GM12801 (cell line): Measurements from ENCODE around the gene PSD4.

Experiments used
- CTCF ChIP-seq: IDR thresholded peaks from one replicate; pipeline ENCODE4 v1.5.1; 2011; ENCODE audit warnings: control low read depth; ENCODE audit not compliant: insufficient read length; ENCODE audit errors: extremely low read depth

The PSD4 gene

DNA sequence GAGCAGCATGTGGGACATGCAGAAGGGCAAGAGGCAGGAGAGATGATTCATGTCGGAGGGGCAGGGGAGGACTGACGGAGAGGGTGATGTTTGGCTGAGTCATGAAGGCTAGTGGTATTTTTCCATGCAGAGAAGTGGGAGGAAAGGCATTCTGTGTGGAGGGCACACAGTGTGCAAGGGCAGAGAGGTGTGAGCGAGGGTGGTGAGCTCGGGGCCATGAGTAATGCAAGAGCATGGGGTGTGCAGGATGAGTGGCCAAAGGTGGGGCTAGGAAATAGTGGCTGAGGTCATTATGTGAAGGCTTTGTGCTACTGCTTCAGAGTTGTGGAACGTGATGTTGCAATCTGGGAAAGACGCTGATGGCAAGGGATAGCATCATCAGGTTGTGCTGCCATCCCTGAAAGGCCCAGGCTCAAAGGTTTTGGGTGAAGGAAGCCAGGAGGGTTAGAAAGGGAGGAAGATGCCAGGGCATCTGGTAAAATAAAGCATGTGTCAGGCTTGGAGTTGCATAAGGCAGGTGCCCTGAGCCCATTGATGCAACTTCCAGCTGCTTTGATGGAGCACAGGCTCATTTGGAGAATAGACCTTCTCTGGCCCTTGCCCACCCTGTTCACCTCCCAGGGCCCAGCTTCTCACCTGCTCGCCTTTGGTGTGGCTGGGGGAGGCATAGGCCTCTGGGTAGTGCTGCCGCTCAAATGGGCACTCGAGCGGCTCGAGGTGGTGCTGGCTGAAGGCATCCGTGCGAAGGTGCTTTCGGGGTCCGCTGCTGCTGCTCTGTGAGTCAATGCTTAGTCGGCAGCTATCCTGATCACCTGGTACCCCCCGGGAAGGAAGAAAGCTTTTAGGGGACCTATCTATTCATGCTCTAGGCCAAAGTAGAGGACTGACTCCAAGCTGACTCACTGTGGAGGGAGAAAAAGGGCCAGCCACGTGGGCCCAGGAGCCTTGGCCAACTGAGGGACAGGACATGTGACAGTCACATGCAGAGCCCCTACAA is 67.4 kb downstream of the PSD4 start:
- no peak for TF ChIP-seq CTCF

GRCh38 chr2:113242327-113242726 is 68.6 kb downstream of the PSD4 start:
- no peak for TF ChIP-seq CTCF

- no peak for TF ChIP-seq CTCF
Measured at GRCh38 chr2:113245276-113245711, 71.5 kb downstream of the PSD4 start.

DNA sequence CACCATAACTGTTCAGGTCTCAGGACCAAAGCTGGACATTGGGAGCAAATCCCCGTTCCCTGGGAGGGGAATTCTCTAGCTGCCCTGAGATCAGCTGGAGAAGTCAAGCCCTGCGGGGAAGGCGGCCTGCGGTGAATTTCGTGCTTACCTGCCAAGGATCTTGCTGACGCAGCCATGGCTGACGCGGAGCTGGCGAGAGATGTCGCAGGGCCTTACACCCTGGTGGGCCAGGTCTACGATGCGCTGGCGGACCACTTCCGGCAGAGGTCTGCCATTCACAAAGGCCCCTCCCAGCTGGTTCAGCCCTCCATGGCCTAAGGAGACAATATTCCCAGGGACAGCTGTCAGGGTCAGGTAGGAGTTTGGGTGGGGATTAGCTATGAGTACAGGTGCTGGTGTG is 72.8 kb downstream of the PSD4 start:
- TF ChIP-seq CTCF, result no peak

DNA sequence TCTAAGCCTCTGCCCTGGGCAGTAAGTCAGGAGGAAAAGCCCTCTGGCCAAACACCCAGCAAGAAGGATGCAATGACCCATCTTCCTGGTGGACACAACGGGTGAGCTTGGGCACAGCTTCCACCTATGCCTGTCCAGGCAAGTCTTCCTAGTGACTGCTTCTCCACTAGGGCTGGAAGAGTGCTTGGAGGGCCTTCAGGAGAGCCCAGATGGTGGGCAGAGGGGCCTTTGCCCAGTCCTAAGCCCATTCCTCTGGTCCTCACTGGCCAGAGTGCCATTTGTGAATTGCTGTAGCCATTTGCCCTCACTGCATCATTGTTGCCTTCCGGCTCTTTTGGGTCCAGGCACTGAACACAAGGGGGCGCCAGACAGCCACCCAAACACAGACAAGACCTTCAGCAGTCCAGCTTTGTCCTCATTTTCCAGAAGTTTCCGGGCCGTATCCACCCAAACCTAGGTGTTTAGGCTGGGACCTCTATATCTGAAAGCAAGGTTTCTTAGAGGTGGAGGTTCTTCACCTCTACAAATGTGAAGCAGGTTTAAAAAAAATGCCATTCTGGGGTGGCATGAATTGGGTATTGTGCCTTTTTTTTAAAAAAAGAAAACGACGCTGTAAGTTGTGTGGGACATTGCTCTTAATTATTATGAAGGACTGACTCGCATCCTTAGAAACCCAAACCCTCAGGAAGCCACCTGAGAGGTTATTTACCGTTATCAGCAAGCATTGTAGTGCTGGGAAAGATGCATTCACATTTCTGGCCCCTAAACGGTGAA is 75.4 kb downstream of the PSD4 start:
- no peak for TF ChIP-seq CTCF

- TF ChIP-seq CTCF, result no peak
Measured at GRCh38 chr2:113251118-113251517, 77.3 kb downstream of the PSD4 start.

GRCh38 chr2:113252047-113252590 is 78.3 kb downstream of the PSD4 start:
- no peak for TF ChIP-seq CTCF
